ACC112 (cell line): ENCODE data around the gene KAT6B.

Experiments used
- H2AFZ ChIP-seq: fragments of 200-600 bp; sonication (generic); one replicate; pipeline ENCODE4 v1.6.0; 2017; ENCODE audit warnings: antibody characterized with exemption, low read length; ENCODE audit not compliant: unreplicated experiment
- H3K27ac ChIP-seq: fragments of 200-600 bp; sonication (generic); 2 replicates; pipeline ENCODE4 v1.5.1; 2014; ENCODE audit warnings: low read depth, mild to moderate bottlenecking, antibody characterized with exemption, low read length, moderate library complexity
- H3K27me3 ChIP-seq: fragments of 200-600 bp; sonication (generic); 2 replicates; pipeline ENCODE4 v1.6.1; 2014; ENCODE audit warnings: mild to moderate bottlenecking, antibody characterized with exemption, low read length, moderate library complexity, mixed read lengths; ENCODE audit not compliant: insufficient read depth
- H3K36me3 ChIP-seq: fragments of 200-600 bp; sonication (generic); 2 replicates; pipeline ENCODE4 v1.6.1; 2016; ENCODE audit warnings: mild to moderate bottlenecking, antibody characterized with exemption, low read length, moderate library complexity, mixed read lengths; ENCODE audit not compliant: insufficient read depth
- H3K4me1 ChIP-seq: fragments of 200-600 bp; sonication (generic); one replicate; pipeline ENCODE4 v1.6.1; 2016; ENCODE audit warnings: low read length, mixed read lengths; ENCODE audit not compliant: insufficient read depth, unreplicated experiment, control insufficient read depth
- H3K4me3 ChIP-seq: fragments of 200-600 bp; sonication (generic); 2 replicates; pipeline ENCODE4 v1.5.1; 2014; ENCODE audit warnings: mild to moderate bottlenecking, low read depth, low read length
- H3K79me2 ChIP-seq: fragments of 200-600 bp; sonication (generic); one replicate; pipeline ENCODE4 v1.6.0; 2016; ENCODE audit warnings: low read length; ENCODE audit not compliant: control insufficient read depth, unreplicated experiment, insufficient read depth

The KAT6B gene

GRCh38 chr10:74823791-74824183, 2.6 kb upstream of the KAT6B start:
- no peak overlapping the region for H3K27ac ChIP-seq
- peak overlapping the region; percentile 98; the same call in 1 of the 2 replicates for H3K4me3 ChIP-seq
- peaks cover 30% of the 10 kb centered on the region for H3K4me1 ChIP-seq
- H3K27me3 ChIP-seq, result no peaks in the 10 kb centered on the region
- H2AFZ ChIP-seq, result no peak overlapping the region
- H3K79me2 ChIP-seq, result peaks cover 13% of the 10 kb centered on the region
- H3K36me3 ChIP-seq, result no peaks in the 10 kb centered on the region

GRCh38 chr10:74824184-74824899, 2.1 kb upstream of the KAT6B start:
- H3K27ac ChIP-seq, result no peak overlapping the region
- H3K27me3 ChIP-seq, result no peaks in the 10 kb centered on the region
- peak overlapping the region; percentile 53 for H2AFZ ChIP-seq
- peaks cover 16% of the 10 kb centered on the region for H3K79me2 ChIP-seq
- H3K36me3 ChIP-seq, result no peaks in the 10 kb centered on the region
- peak overlapping the region; percentile 98 for H3K4me3 ChIP-seq
- peaks cover 30% of the 10 kb centered on the region for H3K4me1 ChIP-seq

GRCh38 chr10:74824900-74825370, 1.5 kb upstream of the KAT6B start:
- Histone ChIP-seq H3K79me2 (peaks cover 16% of the 10 kb centered on the region), H3K36me3 (no peaks in the 10 kb centered on the region), H3K27ac (no peak overlapping the region), H3K4me3 (peak overlapping the region; percentile 98), H3K27me3 (no peaks in the 10 kb centered on the region), H2AFZ (peak overlapping the region; percentile 53), H3K4me1 (peaks cover 30% of the 10 kb centered on the region)

- H3K79me2 ChIP-seq, result peaks cover 20% of the 10 kb centered on the region
- peak overlapping the region; percentile 53 for H2AFZ ChIP-seq
- no peaks in the 10 kb centered on the region for H3K36me3 ChIP-seq
- peaks cover 30% of the 10 kb centered on the region for H3K4me1 ChIP-seq
- H3K4me3 ChIP-seq, result peak overlapping the region; percentile 98
- 0 out of 2 replicates have a peak overlapping the region, but pooled peaks have one; percentile 17 for H3K27ac ChIP-seq
- H3K27me3 ChIP-seq, result no peaks in the 10 kb centered on the region
These were observed 844 bp upstream of the KAT6B start for GRCh38 chr10:74825371-74826141.

- no peaks in the 10 kb centered on the region for H3K36me3 ChIP-seq
- peaks cover 30% of the 10 kb centered on the region for H3K79me2 ChIP-seq
- peak overlapping the region; percentile 32 for H2AFZ ChIP-seq
- no peak overlapping the region for H3K27ac ChIP-seq
- peak overlapping the region; percentile 98 for H3K4me3 ChIP-seq
- H3K27me3 ChIP-seq, result no peaks in the 10 kb centered on the region
- H3K4me1 ChIP-seq, result peaks cover 25% of the 10 kb centered on the region
These were observed 643 bp downstream of the KAT6B start for GRCh38 chr10:74827045-74827441.

- Histone ChIP-seq H2AFZ (no peak overlapping the region), H3K27ac (no peak overlapping the region), H3K4me3 (peak overlapping the region; percentile 98), H3K27me3 (no peaks in the 10 kb centered on the region), H3K4me1 (peaks cover 18% of the 10 kb centered on the region), H3K36me3 (no peaks in the 10 kb centered on the region), H3K79me2 (peaks cover 31% of the 10 kb centered on the region)
These were observed 1.3 kb downstream of the KAT6B start for GRCh38 chr10:74827694-74828093.

GRCh38 chr10:74828946-74829345, 2.5 kb downstream of the KAT6B start:
- no peak overlapping the region for H3K27ac ChIP-seq
- peaks cover 31% of the 10 kb centered on the region for H3K79me2 ChIP-seq
- H3K4me3 ChIP-seq, result no peak overlapping the region

GRCh38 chr10:74831518-74832120, 5.2 kb downstream of the KAT6B start:
- H3K27me3 ChIP-seq, result no peaks in the 10 kb centered on the region
- no peaks in the 10 kb centered on the region for H3K36me3 ChIP-seq
- H3K4me3 ChIP-seq, result no peak overlapping the region
- no peak overlapping the region for H3K27ac ChIP-seq
- peaks cover 47% of the 10 kb centered on the region for H3K79me2 ChIP-seq
- peaks cover 9% of the 10 kb centered on the region for H3K4me1 ChIP-seq
- H2AFZ ChIP-seq, result no peak overlapping the region

More at GRCh38 chr10:74828946-74829345, 2.5 kb downstream of the KAT6B start:
- Histone ChIP-seq H3K27me3 (no peaks in the 10 kb centered on the region), H2AFZ (no peak overlapping the region), H3K4me1 (peaks cover 16% of the 10 kb centered on the region), H3K36me3 (no peaks in the 10 kb centered on the region)

GRCh38 chr10:74835963-74836362, 9.6 kb downstream of the KAT6B start:
- H3K36me3 ChIP-seq, result no peaks in the 10 kb centered on the region
- no peaks in the 10 kb centered on the region for H3K4me1 ChIP-seq
- H3K79me2 ChIP-seq, result peaks cover 38% of the 10 kb centered on the region
- no peaks in the 10 kb centered on the region for H3K27me3 ChIP-seq
- no peak overlapping the region for H3K27ac ChIP-seq
- no peak overlapping the region for H3K4me3 ChIP-seq
- H2AFZ ChIP-seq, result no peak overlapping the region

GRCh38 chr10:74836877-74837276, 10.5 kb downstream of the KAT6B start:
- no peaks in the 10 kb centered on the region for H3K27me3 ChIP-seq
- peaks cover 30% of the 10 kb centered on the region for H3K79me2 ChIP-seq

More at GRCh38 chr10:74836877-74837276, 10.5 kb downstream of the KAT6B start:
- Histone ChIP-seq H3K36me3 (no peaks in the 10 kb centered on the region), H3K4me3 (no peak overlapping the region), H2AFZ (no peak overlapping the region), H3K4me1 (no peaks in the 10 kb centered on the region), H3K27ac (no peak overlapping the region)
